A673 (cell line): Measurements from ENCODE around the gene TRDN. TPM values are rescaled to one million over a fixed set of nuclear protein-coding genes. Genes with fewer than 3 reads are reported as not detected.

Experiments
- BruUV-seq: library from RNA; stranded (reverse); fragments of 400-500 nt; replicated peaks from 2 replicates; lab custom pipeline; 2021; lab: Mats Ljungman, UMichigan
- CTCF ChIA-PET: fragments of 300-600 bp; sonication (Branson Sonifier 250); formaldehyde crosslinking; loops from one replicate; lab custom pipeline; 2022; ENCODE audit warnings: antibody characterized with exemption; lab: Charles Lee
- POLR2A ChIA-PET: fragments of 300-600 bp; sonication (Branson Sonifier 250); formaldehyde crosslinking; loops from one replicate; lab custom pipeline; 2022; ENCODE audit warnings: antibody characterized with exemption; ENCODE audit not compliant: low non-redundant PET; lab: Charles Lee
- DNase-seq: peaks from one replicate; pipeline ENCODE4 v3.0.0-alpha.2; 2015; ENCODE audit warnings: low spot score
- H3K27ac ChIP-seq: fragments of 200-600 bp; sonication (generic); 2 replicates; pipeline ENCODE4 v1.5.1; 2016; ENCODE audit warnings: mixed run types, low read depth, mild to moderate bottlenecking, mixed read lengths, antibody characterized with exemption, low read length; ENCODE audit not compliant: poor library complexity, severe bottlenecking
- H3K27me3 ChIP-seq: fragments of 200-600 bp; sonication (generic); replicated peaks from 2 replicates; pipeline ENCODE4 v1.6.1; 2017; ENCODE audit warnings: mixed run types, low read depth, mild to moderate bottlenecking, mixed read lengths, antibody characterized with exemption, low read length; ENCODE audit not compliant: insufficient read depth, poor library complexity
- H3K36me3 ChIP-seq: fragments of 200-600 bp; sonication (generic); 2 replicates; pipeline ENCODE4 v1.6.1; 2016; ENCODE audit warnings: mixed run types, mild to moderate bottlenecking, mixed read lengths, antibody characterized with exemption, low read length; ENCODE audit not compliant: insufficient read depth, poor library complexity, severe bottlenecking
- H3K4me1 ChIP-seq: fragments of 200-600 bp; sonication (generic); 2 replicates; pipeline ENCODE4 v1.6.1; 2017; ENCODE audit warnings: mixed run types, mild to moderate bottlenecking, mixed read lengths, antibody characterized with exemption, low read length; ENCODE audit not compliant: insufficient read depth, poor library complexity, severe bottlenecking
- H3K4me3 ChIP-seq: fragments of 200-600 bp; sonication (generic); 2 replicates; pipeline ENCODE4 v1.5.1; 2016; ENCODE audit warnings: low read depth, mixed run types, mild to moderate bottlenecking, mixed read lengths, low read length; ENCODE audit not compliant: poor library complexity, severe bottlenecking
- H3K9me3 ChIP-seq: fragments of 200-600 bp; sonication (generic); 2 replicates; pipeline ENCODE4 v1.6.1; 2016; ENCODE audit warnings: mixed run types, low read depth, mild to moderate bottlenecking, mixed read lengths, antibody characterized with exemption, low read length; ENCODE audit not compliant: poor library complexity, severe bottlenecking
- EZH2 ChIP-seq: fragments of 200-600 bp; sonication (generic); IDR thresholded peaks from 2 replicates; pipeline ENCODE4 v1.6.1; 2017; ENCODE audit warnings: borderline replicate concordance, low read depth, mild to moderate bottlenecking, mixed read lengths, antibody characterized with exemption, low read length; ENCODE audit not compliant: poor library complexity, severe bottlenecking
- intact Hi-C: fragments of 100-400 bp; cut with micrococcal nuclease; formaldehyde crosslinking; loops from one replicate; pipeline ENCODE4 v1.10.0; 2022; ENCODE audit not compliant: unreplicated experiment
- total RNA-seq: library from RNA; stranded (reverse); gene quantifications from 2 replicates; pipeline ENCODE4 v1.2.3, GENCODE V29; 2021
- TF ChIP-seq, protein P1 (sequence below): fragments of 300-800, 200-600 bp; sonication (generic); conservative IDR thresholded peaks from 2 replicates; pipeline ENCODE4 v1.5.1; 2017; ENCODE audit warnings: low read depth, mild to moderate bottlenecking, antibody characterized with exemption, low read length, moderate library complexity, mixed read lengths

Gene TRDN
- total RNA-seq, 1 experiment from 2014 or later: 3.8 TPM

DNA sequence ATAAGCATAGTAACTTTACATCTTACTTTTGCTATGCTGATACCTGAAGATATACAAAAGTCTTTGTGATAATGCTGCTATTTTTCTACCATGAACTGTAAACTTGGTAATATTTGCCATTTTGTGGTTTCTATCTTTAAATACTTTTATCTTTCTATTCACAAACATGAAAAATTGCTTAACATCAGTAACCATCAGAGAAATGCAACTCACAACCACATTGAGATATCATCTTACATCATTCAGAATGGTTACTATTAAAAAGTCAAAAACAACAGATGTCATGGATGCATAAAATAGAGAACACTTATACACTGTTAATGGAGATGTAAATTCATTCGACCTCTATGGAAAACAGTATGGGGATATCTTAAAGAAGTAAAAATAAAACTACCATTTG lies 112.0 kb downstream of the TRDN start:
- ChIA-PET POLR2A (no interaction called here), CTCF (no interaction called here)
- H3K4me3 ChIP-seq: no peak overlapping the region
- TF ChIP-seq, protein P1, sequence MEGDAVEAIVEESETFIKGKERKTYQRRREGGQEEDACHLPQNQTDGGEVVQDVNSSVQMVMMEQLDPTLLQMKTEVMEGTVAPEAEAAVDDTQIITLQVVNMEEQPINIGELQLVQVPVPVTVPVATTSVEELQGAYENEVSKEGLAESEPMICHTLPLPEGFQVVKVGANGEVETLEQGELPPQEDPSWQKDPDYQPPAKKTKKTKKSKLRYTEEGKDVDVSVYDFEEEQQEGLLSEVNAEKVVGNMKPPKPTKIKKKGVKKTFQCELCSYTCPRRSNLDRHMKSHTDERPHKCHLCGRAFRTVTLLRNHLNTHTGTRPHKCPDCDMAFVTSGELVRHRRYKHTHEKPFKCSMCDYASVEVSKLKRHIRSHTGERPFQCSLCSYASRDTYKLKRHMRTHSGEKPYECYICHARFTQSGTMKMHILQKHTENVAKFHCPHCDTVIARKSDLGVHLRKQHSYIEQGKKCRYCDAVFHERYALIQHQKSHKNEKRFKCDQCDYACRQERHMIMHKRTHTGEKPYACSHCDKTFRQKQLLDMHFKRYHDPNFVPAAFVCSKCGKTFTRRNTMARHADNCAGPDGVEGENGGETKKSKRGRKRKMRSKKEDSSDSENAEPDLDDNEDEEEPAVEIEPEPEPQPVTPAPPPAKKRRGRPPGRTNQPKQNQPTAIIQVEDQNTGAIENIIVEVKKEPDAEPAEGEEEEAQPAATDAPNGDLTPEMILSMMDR: no peak
- TF ChIP-seq EZH2: no peak
- intact Hi-C loops: no loop called here
- no peaks in the 10 kb centered on the region for H3K9me3 ChIP-seq
- no peaks in the 10 kb centered on the region for H3K4me1 ChIP-seq
- no peaks in the 10 kb centered on the region for H3K36me3 ChIP-seq
- no peak overlapping the region for H3K27ac ChIP-seq
- no peaks in the 10 kb centered on the region for H3K27me3 ChIP-seq
- no TSS peak for BruUV-seq
- DNase-seq: no peak

DNA sequence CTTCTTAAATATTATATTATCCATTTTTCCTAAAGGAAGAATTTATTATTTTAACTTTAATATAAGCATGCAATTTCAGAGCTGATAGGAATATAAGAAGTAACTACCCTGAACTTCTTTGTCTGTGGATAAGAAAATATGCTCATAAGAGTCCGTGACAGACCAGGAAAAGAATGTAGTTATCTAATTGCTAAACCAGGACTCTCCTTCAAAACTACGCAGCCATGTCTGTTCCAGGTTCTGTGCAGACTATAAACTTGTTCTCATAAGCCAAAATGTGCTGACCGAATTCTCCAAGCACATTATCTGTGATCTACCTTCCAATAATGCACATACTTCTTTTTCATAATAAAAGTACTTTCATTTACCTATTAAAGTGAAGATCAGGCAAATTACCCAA lies 116.5 kb downstream of the TRDN start:
- no peak overlapping the region for H3K4me3 ChIP-seq
- no peaks in the 10 kb centered on the region for H3K9me3 ChIP-seq
- H3K4me1 ChIP-seq: peaks cover 17% of the 10 kb centered on the region
- no TSS peak for BruUV-seq
- no peak for DNase-seq
- TF ChIP-seq EZH2: no peak
- TF ChIP-seq, protein P1: no peak
- no peak overlapping the region for H3K27ac ChIP-seq
- intact Hi-C loops: no loop called here
- ChIA-PET POLR2A (no interaction called here), CTCF (no interaction called here)
- no peaks in the 10 kb centered on the region for H3K27me3 ChIP-seq
- no peaks in the 10 kb centered on the region for H3K36me3 ChIP-seq

DNA sequence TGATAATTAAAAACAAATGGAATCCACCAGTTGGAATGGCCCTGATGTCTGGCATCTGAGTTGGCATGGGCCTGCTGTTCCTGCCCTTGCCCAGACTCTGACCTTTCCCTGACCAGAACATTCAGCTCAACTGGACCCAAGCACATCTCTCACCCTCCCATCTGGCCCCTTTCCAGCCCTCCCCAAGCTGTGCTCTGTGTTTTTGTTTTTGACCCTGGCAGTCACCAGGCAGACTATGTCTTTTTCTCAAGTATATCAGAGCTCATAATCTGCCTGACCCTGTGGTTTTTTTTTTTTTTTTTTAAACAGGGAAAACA lies 117.6 kb downstream of the TRDN start:
- H3K36me3 ChIP-seq: no peaks in the 10 kb centered on the region
- H3K27ac ChIP-seq: no peak overlapping the region
- TF ChIP-seq, protein P1: no peak
- TF ChIP-seq EZH2: no peak
- POLR2A ChIA-PET: no interaction called here
- H3K4me1 ChIP-seq: peaks cover 17% of the 10 kb centered on the region
- no peaks in the 10 kb centered on the region for H3K27me3 ChIP-seq
- no peaks in the 10 kb centered on the region for H3K9me3 ChIP-seq
- BruUV-seq: no TSS peak
- CTCF ChIA-PET: no interaction called here
- intact Hi-C loops: no loop called here
- H3K4me3 ChIP-seq: no peak overlapping the region
- no peak for DNase-seq
